22Rv1 (cell line): ENCODE results near the gene SIX1.

Experiments used
- H3K27ac ChIP-seq: fragments of 450-650 bp; 2 replicates; pipeline ENCODE4 v1.5.1; 2017
- CTCF ChIP-seq: fragments of 450-650 bp; IDR thresholded peaks from 2 replicates; pipeline ENCODE4 v1.5.1; 2017; ENCODE audit warnings: mild to moderate bottlenecking
- ZFX ChIP-seq: fragments of 450-650 bp; IDR thresholded peaks from 2 replicates; pipeline ENCODE4 v1.6.1; 2017; ENCODE audit warnings: antibody characterized with exemption, borderline replicate concordance

Gene SIX1

GRCh38 chr14:60628892-60629291 is 20.4 kb downstream of the SIX1 start:
- no peak overlapping the region for H3K27ac ChIP-seq
- TF ChIP-seq ZFX, result no peak
- no peak for TF ChIP-seq CTCF

GRCh38 chr14:60622917-60623257 is 26.4 kb downstream of the SIX1 start:
- no peak for TF ChIP-seq CTCF
- no peak for TF ChIP-seq ZFX
- no peak overlapping the region for H3K27ac ChIP-seq

- no peak for TF ChIP-seq ZFX
- TF ChIP-seq CTCF, result no peak
- H3K27ac ChIP-seq, result no peak overlapping the region
Measured at GRCh38 chr14:60622210-60622916, 26.9 kb downstream of the SIX1 start.

GRCh38 chr14:60621386-60621785 is 27.9 kb downstream of the SIX1 start:
- no peak for TF ChIP-seq ZFX
- H3K27ac ChIP-seq, result no peak overlapping the region

- no peak overlapping the region for H3K27ac ChIP-seq
- TF ChIP-seq ZFX (no peak), CTCF (no peak)
Measured at GRCh38 chr14:60618241-60618640, 31.0 kb downstream of the SIX1 start.

GRCh38 chr14:60616461-60616959 is 32.8 kb downstream of the SIX1 start:
- no peak overlapping the region for H3K27ac ChIP-seq
- no peak for TF ChIP-seq ZFX
- no peak for TF ChIP-seq CTCF

GRCh38 chr14:60602291-60602690 is 47.0 kb downstream of the SIX1 start:
- TF ChIP-seq ZFX (no peak), CTCF (no peak)
- no peak overlapping the region for H3K27ac ChIP-seq

- TF ChIP-seq ZFX, result no peak
- TF ChIP-seq CTCF, result no peak
Measured at GRCh38 chr14:60599727-60600126, 49.5 kb downstream of the SIX1 start.

More at GRCh38 chr14:60599727-60600126, 49.5 kb downstream of the SIX1 start:
- no peak overlapping the region for H3K27ac ChIP-seq
